Liver (tissue), 9 donors: ENCODE data around the gene WFDC13. TPM values are rescaled to one million over a fixed set of nuclear protein-coding genes. Genes with fewer than 3 reads are reported as not detected.

ENCODE experiments used
- DNase-seq: peaks from one replicate; pipeline ENCODE4 v3.0.0-alpha.2; 2017; ENCODE audit warnings: low spot score
- H3K27ac ChIP-seq, 2 donors: one replicate each; pipeline ENCODE4 v1.7.0; 2013; ENCODE audit warnings: inconsistent platforms in 2 of 2, low read length in 2 of 2, control low read depth in 1 of 2, low read depth in 1 of 2, mild to moderate bottlenecking in 1 of 2
- H3K27me3 ChIP-seq, 4 donors: one replicate each; pipeline versions ENCODE4 v1.6.1 to v1.7.0; 2013; ENCODE audit warnings: low read length in 3 of 4, inconsistent platforms in 1 of 4, mild to moderate bottlenecking in 1 of 4, moderate library complexity in 1 of 4; ENCODE audit not compliant: control insufficient read depth in 4 of 4, insufficient read depth in 4 of 4
- H3K36me3 ChIP-seq, 4 donors: one replicate each; pipeline versions ENCODE4 v1.6.1 to v1.7.0; 2013; ENCODE audit warnings: low read length in 3 of 4, mild to moderate bottlenecking in 3 of 4, low read depth in 1 of 4, moderate library complexity in 1 of 4; ENCODE audit not compliant: control insufficient read depth in 4 of 4, insufficient read depth in 3 of 4
- H3K4me1 ChIP-seq, 4 donors: one replicate each; pipeline versions ENCODE4 v1.6.1 to v1.7.0; 2013; ENCODE audit warnings: low read length in 3 of 4, mild to moderate bottlenecking in 3 of 4, moderate library complexity in 1 of 4; ENCODE audit not compliant: control insufficient read depth in 4 of 4, insufficient read depth in 4 of 4
- H3K4me3 ChIP-seq, 3 donors: one replicate each; pipeline versions ENCODE4 v1.6.1 to v1.7.0; 2013; ENCODE audit warnings: low read length in 3 of 3, control low read depth in 1 of 3, low read depth in 1 of 3, mild to moderate bottlenecking in 1 of 3
- H3K9ac ChIP-seq, 2 donors: one replicate each; pipeline ENCODE4 v1.7.0; 2013; ENCODE audit warnings: low read length in 2 of 2, mild to moderate bottlenecking in 2 of 2, moderate library complexity in 2 of 2, control low read depth in 1 of 2, low read depth in 1 of 2
- H3K9me3 ChIP-seq, 4 donors: one replicate each; pipeline versions ENCODE4 v1.6.1 to v1.7.0; 2013; ENCODE audit warnings: low read length in 3 of 4; ENCODE audit not compliant: control insufficient read depth in 4 of 4
- CTCF ChIP-seq: fragments of 150-350 bp; IDR thresholded peaks from 2 replicates; pipeline ENCODE4 v1.5.1; 2017; ENCODE audit warnings: improper control_type of control experiment, low read depth, low read length; ENCODE audit not compliant: missing input control
- FOXA1 ChIP-seq: IDR thresholded peaks from 2 replicates; pipeline ENCODE4 v1.6.1; 2016; ENCODE audit warnings: antibody characterized with exemption
- FOXA2 ChIP-seq: IDR thresholded peaks from 2 replicates; pipeline ENCODE4 v1.6.1; 2016; ENCODE audit warnings: antibody characterized with exemption
- HNF4A ChIP-seq, 2 donors: conservative IDR thresholded peaks; 2 replicates each; pipeline ENCODE4 v1.6.1; 2016; ENCODE audit warnings: antibody characterized with exemption in 2 of 2, mild to moderate bottlenecking in 2 of 2
- HNF4G ChIP-seq: IDR thresholded peaks from 2 replicates; pipeline ENCODE4 v1.6.1; 2016; ENCODE audit warnings: antibody characterized with exemption
- JUND ChIP-seq, 2 donors: IDR thresholded peaks; 2 replicates each; pipeline ENCODE4 v1.6.1; 2016; ENCODE audit warnings: antibody characterized with exemption in 2 of 2
- MAX ChIP-seq: IDR thresholded peaks from 2 replicates; pipeline ENCODE4 v1.6.1; 2016; ENCODE audit warnings: antibody characterized with exemption
- NR2F2 ChIP-seq: IDR thresholded peaks from 2 replicates; pipeline ENCODE4 v1.6.1; 2016; ENCODE audit warnings: antibody characterized with exemption
- RAD21 ChIP-seq, 2 donors: IDR thresholded peaks; 2 replicates each; pipeline ENCODE4 v1.6.1; 2016; ENCODE audit warnings: antibody characterized with exemption in 2 of 2, mild to moderate bottlenecking in 2 of 2
- REST ChIP-seq: IDR thresholded peaks from 2 replicates; pipeline ENCODE4 v1.6.1; 2016; ENCODE audit warnings: antibody characterized with exemption, mild to moderate bottlenecking
- RXRA ChIP-seq, 2 donors: IDR thresholded peaks; 2 replicates each; pipeline ENCODE4 v1.6.1; 2017 to 2018; ENCODE audit warnings: antibody characterized with exemption in 2 of 2, mild to moderate bottlenecking in 1 of 2
- SP1 ChIP-seq: IDR thresholded peaks from 2 replicates; pipeline ENCODE4 v1.6.1; 2018; ENCODE audit warnings: antibody characterized with exemption, mild to moderate bottlenecking
- TAF1 ChIP-seq: conservative IDR thresholded peaks from 2 replicates; pipeline ENCODE4 v1.6.1; 2016; ENCODE audit warnings: antibody characterized with exemption, mild to moderate bottlenecking
- YY1 ChIP-seq: IDR thresholded peaks from 2 replicates; pipeline ENCODE4 v1.6.1; 2016; ENCODE audit warnings: antibody characterized with exemption, mild to moderate bottlenecking
- ZBTB33 ChIP-seq: IDR thresholded peaks from 2 replicates; pipeline ENCODE4 v1.6.1; 2016; ENCODE audit warnings: antibody characterized with exemption
- WGBS: extraction: QIAGEN DNeasy Blood & Tissue Kit; methylation state at CpG from one replicate; pipeline ENCODE4 v1.1.7; 2013; 5-methylcytosine and 5-hydroxymethylcytosine counted together
- polyA plus RNA-seq, 2 donors: library from polyadenylated mRNA; stranded (reverse) in 1 of 2; unstranded in 1 of 2; fragments of 200-250 nt in 1 of 2; fragments of >200 nt in 1 of 2; fragmentation: Nextera tagmentation in 1 of 2; extraction: Ambion mirVana in 1 of 2; gene quantifications; one replicate each; pipeline versions ENCODE4 v1.2.1 to v1.2.3, GENCODE V29; 2013 to 2015
- total RNA-seq, 2 donors: library from RNA; depleted of rRNA; stranded (reverse); fragments of >200 nt; gene quantifications; one replicate each; pipeline ENCODE4 v1.2.3, GENCODE V29; 2014
- donor health status: healthy.
- donor health status: healthy.
- donor health status: healthy.
- donor health status: healthy.
- donor health status: healthy.

WFDC13 gene
- total and polyA plus RNA-seq, 4 donors, result not detected

- no peak for TF ChIP-seq YY1
These were observed 6.3 kb upstream of the WFDC13 start (continued) for GRCh38 chr20:45695496-45695895.

GRCh38 chr20:45701104-45701503 lies 734 bp upstream of the WFDC13 start:
- H3K4me1 ChIP-seq, result no peaks in the 10 kb centered on the region
- H3K4me3 ChIP-seq, result no peak overlapping the region
- WGBS, result 52% methylated on average over 4 of the region's 4 CpGs
- no peak for DNase-seq
- H3K36me3 ChIP-seq, result no peaks in the 10 kb centered on the region
- no peaks in the 10 kb centered on the region for H3K9me3 ChIP-seq
- H3K9ac ChIP-seq, result no peak overlapping the region
- H3K27ac ChIP-seq, result no peak overlapping the region
- no peaks in the 10 kb centered on the region for H3K27me3 ChIP-seq
- TF ChIP-seq RXRA (IDR thresholded peaks at IDR 0.05), result no peak
- TF ChIP-seq JUND (IDR thresholded peaks at IDR 0.05), result no peak
- no peak for TF ChIP-seq HNF4G
- TF ChIP-seq FOXA1, result no peak
- no peak for TF ChIP-seq HNF4A (conservative IDR thresholded peaks at IDR 0.05)
- TF ChIP-seq YY1, result no peak
- TF ChIP-seq SP1, result no peak
- no peak for TF ChIP-seq FOXA2
- no peak for TF ChIP-seq ZBTB33
- no peak for TF ChIP-seq RAD21 (IDR thresholded peaks at IDR 0.05)
- no peak for TF ChIP-seq CTCF
- TF ChIP-seq REST, result no peak
- TF ChIP-seq TAF1, result no peak
- TF ChIP-seq NR2F2, result no peak
- TF ChIP-seq MAX, result no peak
